B cell (primary cell): Measurements from ENCODE around the gene TMC3.

ENCODE experiments used
- CTCF ChIP-seq: fragments of 200-600 bp; IDR thresholded peaks from one replicate; pipeline ENCODE4 v1.8.0; 2022; ENCODE audit warnings: antibody characterized with exemption, mild to moderate bottlenecking
- EZH2 ChIP-seq: IDR thresholded peaks from 2 replicates; pipeline ENCODE4 v1.6.1; 2012; ENCODE audit warnings: borderline replicate concordance, low read depth, mild to moderate bottlenecking, moderate library complexity, low read length; ENCODE audit not compliant: insufficient read depth, poor library complexity, severe bottlenecking

GRCh38 chr15:81373775-81374395 is at the start of gene TMC3:
- TF ChIP-seq CTCF (no peak), EZH2 (no peak)
